ENCODE data around the gene CHMP4B. TPM values are rescaled to one million over a fixed set of nuclear protein-coding genes. Genes with fewer than 3 reads are reported as not detected.

Gene CHMP4B
- polyA plus RNA-seq, 1 of the 3 experiments (the other 2 are of a cell fraction), result 123 TPM

GRCh38 chr20:33843854-33844253 lies 32.7 kb downstream of the CHMP4B start:
- peaks cover 4% of the 10 kb centered on the region for H3F3A ChIP-seq (replicated peaks; ENCODE audit: insufficient read depth)
- peak overlapping the region; percentile 38 to 93; a peak in 3 of 4 replicates for H3K27ac ChIP-seq (ENCODE audit: low read depth in 2 of 2, low read length in 1 of 2)
- peaks cover 22 to 62% of the 10 kb centered on the region in 2 experiments for H3K4me1 ChIP-seq (ENCODE audit: control insufficient read depth in 1 of 2, insufficient read depth in 2 of 2, low read depth in 1 of 2, low read length in 1 of 2)
- POLR2A ChIA-PET, result no interaction called here
- H3K27me3 ChIP-seq (ENCODE audit: insufficient read depth), result no peaks in the 10 kb centered on the region
- H3K4me3 ChIP-seq (ENCODE audit: low read depth in 2 of 2, low read length in 1 of 2), result no peak overlapping the region
- 39% methylated on average over 4 of the region's 4 CpGs for WGBS (ENCODE audit: low lambda C conversion rate)
- H3K9me2 ChIP-seq, result no peaks in the 10 kb centered on the region
- H4K20me1 ChIP-seq (ENCODE audit: insufficient read depth), result peaks cover 100% of the 10 kb centered on the region
- H3K4me2 ChIP-seq, result peak overlapping the region; percentile 6; the same call in 1 of the 2 replicates
- CTCF ChIA-PET, result interaction anchor here (2.9 kb wide), 1 partner anchor 20 kb away, joined by 13 read pairs; no protein-coding TSS in a partner anchor
- TF ChIP-seq TAF1 (IDR thresholded peaks at IDR 0.05; ENCODE audit: borderline replicate concordance, low read depth, low read length) (no peak), GATA2 (CRISPR knock-in tag; IDR thresholded peaks at IDR 0.05) (peak; percentile 62; the same call in 1 of the 2 replicates), CTCF (IDR thresholded peaks at IDR 0.05) (no peak), RCOR1 (IDR thresholded peaks at IDR 0.05; ENCODE audit: low read length) (peak; percentile 57; the same call in 1 of the 2 replicates), FOXJ3 (CRISPR knock-in tag; IDR thresholded peaks at IDR 0.05) (no peak), EP300 (IDR thresholded peaks at IDR 0.05; ENCODE audit: borderline replicate concordance in 1 of 2, low read depth in 1 of 2, low read length in 1 of 2) (peak in 1 of 2 experiments; percentile 33; a peak in 1 of 4 replicates), YY1 (IDR thresholded peaks at IDR 0.05; ENCODE audit: low read depth) (no peak)
- peak; percentile 66 for DNase-seq
- no peak overlapping the region for H2AFZ ChIP-seq (ENCODE audit: low read depth)
- H3K79me2 ChIP-seq (ENCODE audit: insufficient read depth), result peaks cover 91% of the 10 kb centered on the region
- H3K9me3 ChIP-seq, result no peaks in the 10 kb centered on the region
- H3K36me3 ChIP-seq (replicated peaks in 1 of 2; ENCODE audit: control insufficient read depth in 1 of 2, insufficient read depth in 2 of 2, low read length in 1 of 2), result no peaks in the 10 kb centered on the region
- no peak overlapping the region for H3K9ac ChIP-seq

GRCh38 chr20:33846291-33846935 lies 35.3 kb downstream of the CHMP4B start:
- Histone ChIP-seq H3K79me2 (ENCODE audit: insufficient read depth) (peaks cover 88% of the 10 kb centered on the region), H3K4me3 (ENCODE audit: low read depth in 2 of 2, low read length in 1 of 2) (no peak overlapping the region), H2AFZ (ENCODE audit: low read depth) (no peak overlapping the region), H3K9ac (no peak overlapping the region), H4K20me1 (ENCODE audit: insufficient read depth) (peaks cover 88% of the 10 kb centered on the region), H3K9me3 (no peaks in the 10 kb centered on the region), H3K4me2 (no peak overlapping the region), H3F3A (replicated peaks; ENCODE audit: insufficient read depth) (peaks cover 4% of the 10 kb centered on the region), H3K36me3 (replicated peaks in 1 of 2; ENCODE audit: control insufficient read depth in 1 of 2, insufficient read depth in 2 of 2, low read length in 1 of 2) (peaks cover 0 to 13% of the 10 kb centered on the region in 2 experiments), H3K4me1 (ENCODE audit: control insufficient read depth in 1 of 2, insufficient read depth in 2 of 2, low read depth in 1 of 2, low read length in 1 of 2) (peaks cover 22 to 39% of the 10 kb centered on the region in 2 experiments), H3K9me2 (no peaks in the 10 kb centered on the region), H3K27me3 (ENCODE audit: insufficient read depth) (no peaks in the 10 kb centered on the region), H3K27ac (ENCODE audit: low read depth in 2 of 2, low read length in 1 of 2) (peak overlapping the region in 1 of 2 experiments; percentile 8; a peak in 1 of 4 replicates)
- WGBS (ENCODE audit: low lambda C conversion rate), result 94% methylated on average over 6 of the region's 6 CpGs
- no peak for DNase-seq
- POLR2A ChIA-PET, result no interaction called here
- CTCF ChIA-PET, result interaction anchor here (0.6 to 2.9 kb wide), 4 partner anchors 17 to 283 kb away, joined by 3 to 13 read pairs (median 4); no protein-coding TSS in a partner anchor
- TF ChIP-seq ELF1 (IDR thresholded peaks at IDR 0.05), result no peak
- TF ChIP-seq RCOR1 (IDR thresholded peaks at IDR 0.05; ENCODE audit: low read length), result no peak
- no peak for TF ChIP-seq FOSL2 (IDR thresholded peaks at IDR 0.05; ENCODE audit: borderline replicate concordance, low read depth)
- TF ChIP-seq REST (IDR thresholded peaks at IDR 0.05; ENCODE audit: low read depth, low read length), result no peak
- no peak for TF ChIP-seq TAF1 (IDR thresholded peaks at IDR 0.05; ENCODE audit: borderline replicate concordance, low read depth, low read length)
- no peak for TF ChIP-seq FOXJ3 (CRISPR knock-in tag; IDR thresholded peaks at IDR 0.05)
- TF ChIP-seq EZH2phosphoT487 (IDR thresholded peaks at IDR 0.05; ENCODE audit: borderline replicate concordance, low read depth), result no peak
- TF ChIP-seq MAX (IDR thresholded peaks at IDR 0.05; ENCODE audit: low read depth), result no peak
- TF ChIP-seq MXI1 (IDR thresholded peaks at IDR 0.05; ENCODE audit: low read depth, low read length), result no peak
- TF ChIP-seq EP300 (IDR thresholded peaks at IDR 0.05; ENCODE audit: borderline replicate concordance in 1 of 2, low read depth in 1 of 2, low read length in 1 of 2), result no peak
- no peak for TF ChIP-seq GABPA (IDR thresholded peaks at IDR 0.05; ENCODE audit: low read depth)
- TF ChIP-seq RAD21 (IDR thresholded peaks at IDR 0.05; ENCODE audit: low read length), result no peak
- no peak for TF ChIP-seq YY1 (IDR thresholded peaks at IDR 0.05; ENCODE audit: low read depth)
- no peak for TF ChIP-seq GATA2 (CRISPR knock-in tag; IDR thresholded peaks at IDR 0.05)
- no peak for TF ChIP-seq USF1 (IDR thresholded peaks at IDR 0.05; ENCODE audit: borderline replicate concordance, low read depth)
- no peak for TF ChIP-seq POLR2AphosphoS5 (IDR thresholded peaks at IDR 0.05; ENCODE audit: low read depth, low read length)
- TF ChIP-seq JUND (IDR thresholded peaks at IDR 0.05), result no peak

Measured in SK-N-SH (cell line).